Hematopoietic multipotent progenitor cell (in vitro differentiated cells): ENCODE data around the gene SKAP1. TPM values are rescaled to one million over a fixed set of nuclear protein-coding genes. Genes with fewer than 3 reads are reported as not detected.
"Not testable (repeated sequence)": the region's sequence is repeated elsewhere in the genome, so short reads cannot be mapped to it uniquely, and the experiment has no call there.

Experiments
- DNase-seq, 3 donors: peaks; one replicate each; pipeline ENCODE4 v3.0.0-alpha.2; 2011 to 2015; ENCODE audit warnings: low read depth in 2 of 3, low spot score in 2 of 3
- total RNA-seq: library from RNA; depleted of rRNA; stranded (reverse); fragments of >200 nt; gene quantifications from one replicate; pipeline ENCODE4 v1.2.3, GENCODE V29; 2012

SKAP1 gene
- total RNA-seq, 1 donor = 4.8 TPM

DNA sequence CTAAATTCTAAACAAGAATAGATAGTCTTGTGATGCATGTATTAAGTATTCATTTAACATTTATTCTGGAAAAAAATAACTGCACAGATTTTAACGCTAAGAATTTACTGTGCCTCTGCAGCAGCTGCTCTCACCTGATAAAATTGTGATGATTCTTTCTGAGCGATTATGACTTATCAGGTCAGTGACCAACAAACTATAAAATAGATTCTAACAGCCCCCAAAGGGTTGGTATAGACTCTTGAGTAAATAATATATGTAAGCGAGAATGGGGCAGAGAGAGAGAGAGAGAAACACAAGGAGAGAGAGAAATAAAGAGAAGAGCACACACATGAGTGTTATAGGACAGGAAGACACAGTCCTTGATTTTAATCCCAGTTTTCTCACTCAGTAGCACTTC is 178.1 kb downstream of the SKAP1 start:
- DNase-seq = no peak

DNA sequence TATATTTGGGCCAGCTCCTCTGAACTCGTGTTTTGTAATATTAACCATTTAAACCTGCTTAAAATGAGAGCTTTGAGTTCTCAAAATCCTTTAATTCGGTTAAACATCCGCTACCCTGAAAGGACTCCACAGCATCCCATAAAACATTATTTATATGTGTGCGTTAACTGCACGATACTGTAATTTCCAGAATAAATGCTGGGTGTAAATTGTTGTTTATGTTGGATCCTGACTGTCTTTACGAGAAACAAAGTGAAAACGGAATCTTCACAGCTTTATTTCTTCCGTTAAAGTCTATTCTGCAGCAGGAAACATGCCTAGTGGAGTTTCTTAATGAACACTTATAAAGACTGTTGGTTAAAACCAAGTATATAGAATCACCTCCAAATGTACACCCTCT is 179.1 kb downstream of the SKAP1 start:
- DNase-seq = no peak

DNA sequence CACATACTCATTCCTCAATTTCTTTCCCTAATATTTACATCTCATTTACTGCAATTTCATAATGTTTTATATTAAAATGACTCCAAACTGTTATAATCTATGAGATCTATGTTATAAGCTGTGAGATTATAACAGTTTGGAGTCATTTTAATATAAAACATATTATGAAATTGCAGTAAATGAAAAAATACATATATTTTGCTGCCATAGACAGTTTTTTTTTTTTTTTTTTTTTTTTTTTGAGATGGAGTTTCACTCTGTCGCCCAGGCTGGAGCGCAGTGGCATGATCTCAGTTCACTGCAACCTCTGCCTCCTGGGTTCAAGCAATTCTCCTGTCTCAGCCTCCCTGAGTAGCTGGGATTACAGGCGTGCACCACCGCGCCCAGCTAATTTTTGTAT is 180.0 kb downstream of the SKAP1 start:
- not testable (repeated sequence) for DNase-seq

DNA sequence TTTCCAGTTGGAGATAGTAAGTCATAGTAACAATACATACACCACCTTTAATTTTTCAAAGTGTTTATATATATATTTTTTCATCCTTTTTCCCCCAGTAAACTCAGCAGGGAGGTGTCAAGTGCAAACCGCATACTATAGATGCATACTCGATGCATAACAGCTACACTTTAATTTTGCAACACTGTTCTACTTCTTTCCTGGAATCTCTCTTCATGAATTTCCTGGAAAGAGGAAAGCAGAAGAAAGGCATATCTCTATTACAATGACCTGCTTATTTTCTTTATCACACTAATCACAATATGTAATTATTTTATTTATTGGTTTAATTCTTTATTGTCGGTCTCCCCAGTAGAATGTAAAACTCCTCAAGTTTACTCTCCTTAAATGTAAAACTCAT is 182.4 kb downstream of the SKAP1 start:
- DNase-seq = no peak

DNA sequence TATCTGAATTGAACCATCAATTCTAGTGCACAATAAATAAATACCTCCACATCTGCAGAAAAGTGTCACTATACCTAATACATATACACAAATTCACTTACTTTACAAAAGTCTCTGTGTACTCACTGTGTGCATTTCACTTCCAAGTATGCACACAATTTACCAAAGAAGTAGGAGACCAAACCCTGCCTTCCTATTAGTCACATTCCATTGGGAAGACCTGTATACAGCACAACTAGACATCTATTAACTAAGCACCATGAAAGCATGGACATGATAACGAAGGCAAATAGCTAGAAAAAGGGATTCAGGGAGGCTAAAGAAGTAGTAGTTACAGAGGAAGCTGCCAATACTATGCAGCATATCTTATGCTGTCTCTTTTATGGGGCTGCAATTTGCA is 183.0 kb downstream of the SKAP1 start:
- no peak for DNase-seq

DNA sequence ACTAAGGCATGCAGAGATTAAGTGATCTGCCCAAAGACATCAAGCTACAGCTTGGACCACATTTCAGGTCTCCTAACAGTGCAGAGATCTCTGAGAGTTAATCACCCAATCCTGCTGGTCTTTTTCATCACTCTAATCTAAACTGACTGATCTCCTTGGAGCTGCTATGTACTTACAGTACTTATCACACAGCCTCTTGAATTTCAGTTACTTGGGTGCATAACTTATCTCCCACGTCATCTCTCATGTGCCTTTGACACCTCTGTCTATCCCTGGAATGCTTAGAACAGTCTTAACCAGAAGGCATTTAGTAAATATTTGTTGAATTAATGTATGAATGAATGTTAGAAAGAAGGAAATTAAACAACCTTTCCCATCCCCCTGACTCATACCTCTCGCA is 183.4 kb downstream of the SKAP1 start:
- no peak for DNase-seq

DNA sequence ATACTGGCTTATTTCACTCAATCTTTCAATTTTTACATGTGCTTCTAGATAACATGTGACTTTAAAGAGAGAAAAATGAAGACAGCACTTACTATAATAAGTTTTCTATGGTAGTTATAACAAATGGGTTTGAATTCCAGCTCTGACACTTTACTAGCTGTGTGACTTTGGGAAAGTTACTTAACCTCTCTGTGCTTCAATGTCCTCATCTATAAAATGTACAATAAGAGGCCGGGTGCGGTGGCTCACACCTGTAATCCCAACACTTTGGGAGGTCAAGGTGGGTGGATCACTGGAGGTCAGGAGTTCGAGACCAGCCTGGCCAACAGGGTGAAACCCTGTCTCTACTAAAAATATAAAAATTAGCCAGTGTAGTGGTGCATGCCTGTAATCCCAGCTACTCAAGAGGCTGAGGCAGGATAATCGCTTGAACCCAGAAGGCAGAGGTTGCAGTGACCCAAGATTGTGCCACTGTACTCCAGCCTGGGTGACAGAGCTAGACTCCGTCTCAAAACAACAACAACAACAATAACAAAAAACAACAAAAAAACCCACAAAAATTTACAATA is 184.5 kb downstream of the SKAP1 start:
- DNase-seq = not testable (repeated sequence)

DNA sequence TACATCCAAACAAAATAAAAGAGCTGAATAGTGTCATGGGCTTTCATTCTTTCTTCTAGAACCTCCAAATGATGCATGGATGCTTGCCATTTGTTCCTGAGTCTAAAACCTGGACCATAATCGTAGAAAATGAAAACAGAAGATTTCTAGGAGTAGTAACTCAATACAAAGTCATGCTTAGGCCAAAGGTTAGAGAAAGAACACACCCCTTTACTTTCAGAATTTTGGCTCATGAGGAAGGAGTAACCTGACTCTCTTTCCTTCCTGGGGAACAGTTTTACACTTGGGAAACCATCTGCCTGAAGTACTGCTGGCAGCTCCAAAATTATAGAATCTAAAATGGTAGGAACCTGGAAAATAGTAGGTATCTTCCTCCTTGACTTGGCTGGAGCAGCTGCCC is 185.2 kb downstream of the SKAP1 start:
- no peak for DNase-seq

DNA sequence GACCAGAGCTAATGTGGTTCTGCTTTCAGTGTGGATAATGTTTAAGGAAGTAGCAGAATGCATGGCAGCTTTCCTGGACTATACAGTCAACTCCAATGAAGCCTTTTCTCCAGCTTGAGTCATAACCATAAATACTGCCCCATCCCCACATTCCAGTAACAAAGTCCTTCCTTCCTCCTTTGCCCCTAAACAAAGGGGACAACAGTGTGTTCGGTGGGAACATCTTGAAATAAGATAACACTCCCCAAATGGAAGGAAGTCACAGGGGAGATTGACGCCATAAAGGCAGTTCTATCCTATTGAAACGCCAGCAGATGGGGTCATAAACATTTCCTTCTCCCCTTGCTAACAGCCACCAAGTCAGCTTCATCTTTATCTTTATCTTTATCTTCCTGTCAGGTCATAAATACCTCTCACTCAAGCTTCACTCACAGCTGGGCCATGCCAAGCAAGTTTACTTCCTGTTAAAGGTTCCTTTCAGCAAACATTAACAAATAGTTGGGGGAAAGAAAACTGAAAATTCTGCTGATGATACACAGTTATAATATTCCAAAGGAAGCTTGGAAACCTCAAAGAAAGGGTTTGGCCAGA is 185.8 kb downstream of the SKAP1 start:
- peak in 1 of 3 donors; percentile 18 for DNase-seq

DNA sequence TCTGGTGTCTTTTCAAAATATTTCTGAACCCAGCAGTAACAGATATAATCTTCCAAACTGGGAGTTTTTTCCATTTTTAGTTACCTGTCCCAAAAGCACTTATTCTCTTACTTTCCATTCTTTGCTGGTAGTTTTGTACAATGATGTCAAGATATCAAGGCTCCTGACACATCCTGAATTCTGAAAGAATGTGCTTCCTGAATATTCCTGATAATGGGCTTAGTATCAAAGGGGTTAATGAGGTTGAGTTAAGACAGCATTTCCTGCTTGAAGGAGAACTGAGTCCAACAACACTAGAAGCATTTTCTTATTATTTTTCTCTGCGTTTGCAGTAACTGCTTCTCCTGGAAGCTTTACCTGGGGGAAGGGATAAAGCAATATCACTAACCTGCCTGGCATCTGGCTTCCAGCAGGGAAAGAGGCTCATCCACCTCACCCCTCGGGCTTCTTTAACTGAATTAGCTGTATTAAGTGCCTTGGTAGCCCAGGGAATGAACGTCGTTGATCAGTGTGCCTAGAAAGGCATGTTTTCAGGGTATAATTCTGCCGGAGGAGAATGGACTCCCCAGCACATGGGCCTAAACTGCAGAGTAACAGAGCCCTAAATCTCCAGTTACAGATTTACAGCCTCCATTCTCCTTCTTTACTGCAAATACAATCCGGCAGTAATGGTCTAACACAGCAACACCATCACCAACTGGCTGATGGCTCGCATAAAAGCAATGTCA is 188.1 kb downstream of the SKAP1 start:
- no peak for DNase-seq

DNA sequence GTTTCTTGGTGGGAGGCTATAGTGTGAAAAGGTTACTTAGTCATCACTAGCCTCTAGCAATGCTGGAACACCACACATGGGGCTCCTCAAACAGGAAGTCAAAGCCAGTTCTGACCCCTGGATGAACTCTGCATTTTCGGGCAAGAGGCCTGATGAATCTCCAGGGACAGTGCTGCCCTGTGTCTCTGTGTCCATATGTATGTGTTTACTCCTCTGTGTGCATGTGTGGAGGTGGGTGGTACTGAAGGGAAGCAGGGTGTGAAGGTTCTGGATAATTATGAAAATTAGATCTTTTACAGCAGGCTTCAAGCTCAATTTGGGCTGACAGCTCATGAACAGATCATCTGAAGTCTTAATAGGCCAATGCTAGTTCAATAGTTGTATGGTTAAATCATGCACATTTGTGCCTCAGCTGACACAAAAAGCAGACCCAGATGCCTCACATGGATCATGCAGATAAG is 188.9 kb downstream of the SKAP1 start:
- DNase-seq = peak in 1 of 3 donors; percentile 29

DNA sequence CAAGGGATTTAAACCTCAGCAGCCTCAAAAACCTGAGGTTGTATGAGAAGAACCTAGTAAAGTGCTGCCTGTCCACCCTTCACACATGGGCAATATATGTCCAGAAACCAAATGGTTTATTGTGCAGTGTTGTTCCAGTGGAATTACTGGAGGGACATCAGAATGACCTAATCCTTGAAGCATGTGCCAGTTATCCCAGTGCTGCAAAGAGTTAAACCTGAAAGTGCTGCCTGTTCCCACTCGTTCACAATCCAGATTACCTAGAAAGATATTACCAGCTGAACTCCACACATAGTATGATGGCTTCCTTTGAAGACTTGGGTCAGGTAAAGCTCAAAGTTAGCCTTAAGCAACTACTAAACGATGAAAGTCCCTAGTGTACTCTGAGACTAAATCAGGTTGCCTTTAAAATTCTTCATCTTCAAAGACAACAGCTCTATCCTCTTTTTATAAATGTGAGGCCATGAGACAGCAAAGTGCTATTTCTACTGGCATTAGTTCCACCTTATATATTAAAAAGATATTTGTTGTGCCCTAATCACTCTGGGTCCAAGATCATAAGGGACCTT is 189.4 kb downstream of the SKAP1 start:
- DNase-seq = no peak

DNA sequence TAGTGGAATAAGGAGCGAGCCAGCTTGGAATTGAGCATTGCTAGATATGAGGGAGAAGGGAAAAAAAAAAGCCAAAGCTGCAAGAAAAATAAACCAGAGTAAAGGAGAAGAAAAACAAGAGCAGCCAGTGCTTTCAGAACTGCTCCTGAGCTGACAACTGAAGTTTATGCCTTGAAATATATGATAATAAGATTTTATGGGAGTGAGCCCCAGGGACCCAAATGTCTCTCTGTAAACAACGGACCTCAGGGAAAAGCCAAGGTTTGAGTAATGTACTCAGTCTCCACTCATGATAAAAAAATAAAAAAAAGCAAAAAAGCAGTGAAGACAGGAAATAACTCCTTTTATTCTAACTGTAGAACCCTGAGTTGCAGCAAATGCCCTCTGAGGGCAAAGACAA is 189.9 kb downstream of the SKAP1 start:
- DNase-seq = no peak

DNA sequence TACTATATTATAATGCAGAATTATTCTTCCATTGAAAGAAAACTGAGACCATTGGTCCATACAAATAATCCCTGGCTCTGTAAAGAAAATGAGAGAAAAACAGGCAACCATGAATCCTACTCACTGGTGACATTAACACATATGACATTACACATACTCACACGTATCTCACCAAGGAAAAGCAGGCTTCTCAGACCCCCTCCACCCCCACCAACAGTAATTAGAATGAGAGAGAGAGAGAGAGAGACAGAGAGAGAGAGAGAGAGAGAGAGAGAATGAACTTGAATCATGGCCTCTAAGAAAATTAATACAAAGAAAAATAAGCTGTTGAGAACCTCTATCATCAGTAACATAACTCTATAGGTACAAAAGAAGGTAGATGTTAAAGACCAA is 190.4 kb downstream of the SKAP1 start:
- no peak for DNase-seq

DNA sequence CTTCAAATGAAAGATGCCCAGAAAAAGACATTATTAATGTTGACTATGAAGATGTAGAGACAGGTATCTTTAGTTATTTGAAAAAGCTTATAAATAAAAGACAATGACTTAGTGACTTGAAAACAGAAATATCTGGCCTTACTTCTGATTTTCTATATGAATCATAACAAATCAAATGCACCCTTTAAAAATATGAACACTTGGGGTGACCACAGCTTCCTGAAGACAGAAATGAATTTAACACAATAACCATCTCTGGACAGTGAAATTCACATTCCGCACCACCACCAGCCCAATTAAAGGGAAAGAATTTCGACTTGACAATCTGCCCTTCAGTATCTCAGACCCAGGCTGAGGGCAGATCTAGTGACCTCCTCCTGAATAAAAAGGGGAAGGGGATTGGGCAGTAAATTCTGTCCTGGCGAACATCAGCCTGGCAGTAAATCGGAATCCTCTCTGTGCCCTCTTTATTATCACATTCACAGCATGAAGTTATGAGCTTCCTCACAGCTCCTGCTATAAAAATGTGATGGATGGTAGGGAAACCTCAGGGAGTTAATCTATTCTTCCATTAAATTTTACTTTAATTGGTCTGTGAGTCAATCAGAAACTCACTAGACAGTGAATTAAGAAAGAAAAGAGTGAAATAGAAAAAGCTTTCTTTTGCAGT is 190.9 kb downstream of the SKAP1 start:
- DNase-seq = no peak

DNA sequence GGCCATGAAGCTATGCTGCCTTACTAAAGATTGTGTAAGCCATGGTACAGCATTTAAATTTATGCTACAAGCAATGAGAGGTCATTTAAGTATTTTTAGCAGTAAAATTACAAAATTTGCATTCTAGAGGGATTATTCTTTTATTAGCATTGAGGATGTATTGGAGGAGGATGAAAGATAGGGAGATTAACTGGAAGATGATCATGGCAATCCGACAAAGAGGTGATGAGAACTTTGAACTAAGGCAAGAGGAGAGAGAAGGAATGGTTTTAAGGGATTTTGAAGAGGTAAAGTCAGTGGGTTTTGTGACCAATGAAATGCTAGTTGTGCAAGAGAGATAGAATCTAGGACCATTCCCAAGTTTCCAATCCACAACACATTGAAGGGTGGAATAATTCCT is 192.6 kb downstream of the SKAP1 start:
- no peak for DNase-seq

DNA sequence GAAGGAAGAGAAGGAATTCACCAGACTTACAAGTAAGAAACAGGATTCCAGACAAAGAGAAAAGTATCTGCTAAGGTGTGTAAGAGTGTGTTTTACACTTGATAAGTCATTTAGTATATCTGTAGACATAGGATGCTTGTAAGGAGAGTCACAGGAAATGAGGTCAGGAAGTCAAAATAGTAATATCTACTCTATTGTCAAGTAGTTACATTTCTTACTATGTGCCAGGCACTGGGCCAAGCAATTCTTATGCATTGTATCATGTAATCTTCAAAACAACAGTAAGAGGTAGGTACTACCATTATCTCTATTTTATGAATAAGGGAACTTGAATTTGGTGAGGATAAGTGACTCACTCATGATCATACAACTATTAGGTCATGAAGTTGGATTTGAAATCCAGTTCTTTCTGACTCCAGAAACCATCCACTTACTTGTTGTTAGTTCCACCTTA is 193.3 kb downstream of the SKAP1 start:
- no peak for DNase-seq

DNA sequence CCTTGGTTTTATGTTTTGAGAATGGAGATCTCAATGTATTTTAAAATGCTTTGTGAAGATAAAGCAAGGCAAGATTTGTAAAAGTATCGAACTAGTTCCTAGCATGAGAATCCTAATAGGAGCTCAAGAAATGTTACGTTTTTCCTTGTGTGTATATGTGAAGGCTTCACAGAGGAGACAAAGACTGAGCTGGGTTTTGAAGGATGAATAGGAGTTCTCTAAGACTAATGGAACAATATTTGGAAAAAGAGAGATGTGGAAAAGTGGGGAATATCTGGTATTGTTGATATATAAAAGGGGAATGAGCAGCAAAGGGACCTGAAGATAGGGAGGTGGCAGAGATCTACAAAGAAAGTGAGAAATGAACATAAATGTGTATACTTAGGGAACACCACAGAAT is 195.1 kb downstream of the SKAP1 start:
- DNase-seq = no peak

DNA sequence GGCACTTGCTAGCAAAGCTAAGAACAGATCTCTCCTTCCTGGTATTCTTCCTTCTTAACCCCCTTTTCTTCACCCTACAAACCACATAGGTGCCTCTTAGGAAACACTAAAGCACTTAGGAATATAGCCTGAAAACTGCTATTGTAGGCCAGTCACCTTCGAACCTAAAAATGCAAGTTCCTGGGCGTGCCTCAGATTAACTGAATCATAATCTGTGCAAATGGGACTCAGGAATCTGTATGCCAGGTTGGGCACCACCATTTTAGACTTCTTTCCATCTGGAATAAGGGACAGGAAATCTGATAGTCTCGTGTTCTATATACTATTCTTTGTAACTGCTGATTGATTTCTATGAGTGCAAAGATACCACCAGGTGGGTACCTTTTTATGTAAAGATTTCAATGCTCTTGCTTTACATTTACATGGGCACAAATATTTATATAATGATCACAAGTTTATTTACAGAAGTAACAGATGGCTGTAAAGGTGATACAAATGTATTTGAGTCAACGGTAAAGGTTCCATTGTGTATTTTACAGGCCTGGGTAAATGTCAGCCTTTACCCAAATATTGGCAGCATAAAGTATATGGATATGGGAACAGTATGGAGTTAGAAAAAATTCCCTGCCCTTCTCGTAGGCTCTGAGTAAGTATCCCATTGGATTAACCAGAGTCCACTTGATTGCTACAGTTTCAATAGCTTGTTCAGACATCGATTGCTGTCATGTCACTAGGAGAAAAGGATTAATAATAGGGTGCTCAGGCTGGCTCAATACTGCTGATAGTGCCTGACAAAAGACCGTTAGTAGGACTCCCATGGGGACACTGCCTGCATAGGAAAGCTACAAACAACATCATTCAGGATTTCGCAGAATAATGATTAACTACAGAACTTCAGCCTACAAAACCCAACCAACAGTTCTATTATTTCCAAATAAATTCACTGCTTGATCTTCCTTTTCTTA is 197.7 kb downstream of the SKAP1 start:
- no peak for DNase-seq

DNA sequence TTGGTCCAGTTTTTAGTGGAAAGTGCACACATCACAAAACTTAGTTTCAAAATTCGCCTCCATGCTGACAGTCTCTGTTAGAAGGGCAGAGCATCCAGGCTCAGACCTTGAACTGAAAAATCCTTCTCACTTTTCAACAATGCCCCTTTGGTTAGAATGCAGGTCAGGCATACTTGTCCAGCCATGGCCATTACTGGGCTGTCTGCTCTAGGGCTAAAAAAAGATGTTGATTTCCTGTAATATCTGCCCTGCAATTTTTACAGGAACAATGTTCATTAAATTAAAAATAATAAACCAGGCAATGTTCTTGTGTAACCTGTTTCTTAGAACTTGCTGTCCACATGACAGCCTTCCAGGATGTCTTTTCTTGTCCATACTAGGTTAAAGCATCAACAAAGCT is 200.1 kb downstream of the SKAP1 start:
- DNase-seq = no peak
